A549 treated with ZK216348 at 1 μM for 4 hours (cell line): ENCODE data around the gene IFT22. TPM values are rescaled to one million over a fixed set of nuclear protein-coding genes. Genes with fewer than 3 reads are reported as not detected.

Experiments
- total RNA-seq: library from RNA; stranded (reverse); fragments of 200-300 nt; extraction: Qiagen RNA extraction; gene quantifications from 5 replicates; pipeline ENCODE4 v1.2.3, GENCODE V29; 2022; ENCODE audit warnings: low read depth

Gene IFT22
- 50.6 to 55.2 TPM (median 52.1 TPM) in 5 replicates for total RNA-seq

DNA sequence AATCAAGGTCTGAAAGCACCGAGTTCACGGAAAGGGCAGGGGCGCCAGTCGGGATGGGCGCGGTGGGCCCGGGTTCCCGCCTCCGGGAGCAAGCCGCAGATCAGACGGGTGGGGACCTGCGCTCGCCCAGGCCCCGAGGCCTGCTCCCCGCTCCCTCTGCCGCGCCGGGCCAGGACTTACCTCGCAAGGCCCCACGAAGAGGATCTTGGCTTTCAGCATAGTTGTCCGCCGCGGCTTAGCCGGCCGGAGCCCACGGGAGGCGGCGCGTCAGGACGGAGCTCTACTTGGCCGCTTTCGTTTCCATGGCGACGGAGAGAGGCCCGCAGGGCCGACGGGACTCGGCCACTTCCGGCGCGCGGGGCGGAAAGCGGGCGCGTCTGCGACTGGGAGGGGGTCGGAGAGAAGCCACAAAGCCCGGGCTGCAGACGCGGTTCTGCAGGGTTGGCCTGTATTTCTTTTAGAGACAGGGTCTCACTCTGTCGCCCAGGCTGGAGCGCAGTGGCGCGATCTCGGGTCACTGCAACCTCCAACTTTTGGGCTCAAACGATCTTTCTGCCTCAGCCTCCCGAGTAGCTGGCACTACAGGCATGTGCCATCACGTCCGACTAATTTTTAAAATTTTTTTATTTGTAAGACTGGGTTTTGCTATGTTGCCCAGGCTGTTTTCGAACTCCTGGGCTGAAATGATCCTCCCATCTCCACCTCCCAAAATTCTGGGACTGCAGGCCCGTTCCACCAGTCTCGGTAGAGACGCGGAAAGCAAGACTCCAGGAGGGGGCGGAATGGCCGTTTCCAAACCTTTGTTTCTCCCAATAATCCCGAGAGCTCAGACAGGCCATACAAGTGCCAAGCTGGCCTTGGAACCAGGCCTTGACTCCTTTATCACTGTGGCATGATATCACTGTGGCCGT, at the start of gene IFT22:
Gene IFT22, minus strand, starts transcription at position 322 of the 911 bp plus-strand sequence. Its CDS starts 103 bp downstream, at position 219.

DNA sequence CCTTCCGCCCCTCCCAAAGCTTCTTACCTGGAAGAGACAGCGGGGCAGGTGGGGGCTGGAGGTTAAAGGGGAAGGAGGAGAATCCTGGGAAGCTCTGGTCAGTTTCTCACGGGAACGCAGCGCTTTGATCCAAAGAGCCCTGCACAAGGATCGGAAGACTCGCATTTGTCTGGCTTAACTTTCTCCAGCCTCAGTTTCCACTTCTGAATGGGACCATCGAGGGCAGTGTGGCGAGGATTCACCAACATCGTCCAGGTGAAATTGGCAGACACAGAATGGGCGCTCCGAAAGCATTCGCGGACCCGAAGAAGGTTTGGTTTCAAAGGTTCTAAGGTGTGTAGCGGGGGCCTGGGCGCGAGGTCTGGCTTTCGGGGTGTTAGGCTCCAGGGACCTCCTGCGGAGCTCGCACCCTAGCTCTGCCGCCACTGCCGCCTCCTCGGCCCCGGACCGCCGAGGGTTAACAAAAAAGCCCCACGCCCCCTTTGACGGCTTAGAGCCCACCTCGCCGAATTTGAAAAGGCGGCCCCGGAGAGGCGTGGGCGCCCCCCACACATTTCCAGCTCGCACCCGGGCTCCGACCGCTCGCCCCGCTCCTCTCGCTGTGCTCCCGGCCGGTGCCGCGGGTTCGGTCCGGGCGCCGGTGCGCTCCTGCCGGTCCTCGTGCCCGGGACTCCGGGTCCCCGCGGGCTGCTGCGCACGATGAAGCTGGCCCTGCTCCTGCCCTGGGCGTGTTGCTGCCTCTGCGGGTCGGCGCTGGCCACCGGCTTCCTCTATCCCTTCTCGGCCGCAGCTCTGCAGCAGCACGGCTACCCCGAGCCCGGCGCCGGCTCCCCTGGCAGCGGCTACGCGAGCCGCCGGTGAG, 41.0 kb upstream of the IFT22 start, which contains the start of gene COL26A1:
Gene COL26A1, plus strand, starts transcription at position 542 of the 862 bp plus-strand sequence. Its CDS starts 158 bp downstream, at position 700.

Other genes with a start within 250 kb of the IFT22 start
- gene TRIM56, start 236.3 kb downstream of the IFT22 start, total RNA-seq, result 8.6 to 18.6 TPM (median 14.5 TPM) in 5 replicates
- gene SERPINE1, start 194.7 kb downstream of the IFT22 start, total RNA-seq, result 1,301 to 1,792 TPM (median 1,475 TPM) in 5 replicates
- 133 to 146 TPM (median 140 TPM) in 5 replicates for gene AP1S1, start 167.3 kb downstream of the IFT22 start, total RNA-seq
- 8.9 to 26.8 TPM (median 17.5 TPM) in 5 replicates for gene VGF, start 156.2 kb downstream of the IFT22 start, total RNA-seq
- 0.13 to 0.29 TPM (median 0.22 TPM) in 5 replicates for gene NAT16, start 141.5 kb downstream of the IFT22 start, total RNA-seq
- gene MOGAT3, start 120.8 kb downstream of the IFT22 start, total RNA-seq, result not detected in 5 replicates
- gene PLOD3, start 104.2 kb downstream of the IFT22 start, total RNA-seq, result 66.1 to 89.3 TPM (median 85.4 TPM) in 5 replicates
- 63.7 to 98.7 TPM (median 88.6 TPM) in 5 replicates for gene ZNHIT1, start 103.6 kb downstream of the IFT22 start, total RNA-seq
- gene CLDN15, start 84.0 kb downstream of the IFT22 start, total RNA-seq, result 6.5 to 14.6 TPM (median 12.5 TPM) in 5 replicates
- 113 to 155 TPM (median 140 TPM) in 5 replicates for gene FIS1, start 76.7 kb downstream of the IFT22 start, total RNA-seq
- gene COL26A1, start 41.1 kb upstream of the IFT22 start, total RNA-seq, result 0.18 to 0.62 TPM (median 0.44 TPM) in 5 replicates